OCI-LY1 (cell line): ENCODE data around the gene OGN.

ENCODE experiments used
- H2AFZ ChIP-seq: fragments of 200-600 bp; sonication (generic), shearing (Covaris generic); 2 replicates; pipeline ENCODE4 v1.6.0; 2014; ENCODE audit warnings: antibody characterized with exemption, mild to moderate bottlenecking, low read length
- H3F3A ChIP-seq: fragments of 200-600 bp; sonication (generic), shearing (Covaris generic); 2 replicates; pipeline ENCODE4 v1.6.0; 2014; ENCODE audit warnings: mild to moderate bottlenecking, antibody characterized with exemption, low read length, moderate library complexity; ENCODE audit not compliant: insufficient read depth
- H3K27ac ChIP-seq: fragments of 200-600 bp; sonication (generic); 2 replicates; pipeline ENCODE4 v1.5.1; 2014; ENCODE audit warnings: low read length, mixed run types, mild to moderate bottlenecking, low read depth; ENCODE audit not compliant: poor library complexity, severe bottlenecking
- H3K27me3 ChIP-seq: fragments of 200-600 bp; sonication (generic); 2 replicates; pipeline ENCODE4 v1.6.0; 2014; ENCODE audit warnings: antibody characterized with exemption, mild to moderate bottlenecking, low read length, moderate library complexity; ENCODE audit not compliant: insufficient read depth
- H3K36me3 ChIP-seq: fragments of 200-600 bp; sonication (generic); 2 replicates; pipeline ENCODE4 v1.6.1; 2014; ENCODE audit warnings: mild to moderate bottlenecking, antibody characterized with exemption, low read length, moderate library complexity, mixed read lengths; ENCODE audit not compliant: insufficient read depth
- H3K4me1 ChIP-seq: fragments of 200-600 bp; sonication (generic); 2 replicates; pipeline ENCODE4 v1.5.1; 2014; ENCODE audit warnings: mild to moderate bottlenecking, low read length, moderate library complexity; ENCODE audit not compliant: insufficient read depth, severe bottlenecking
- H3K4me2 ChIP-seq: fragments of 200-600 bp; sonication (generic), shearing (Covaris generic); 2 replicates; pipeline ENCODE4 v1.6.1; 2014; ENCODE audit warnings: low read length
- H3K4me3 ChIP-seq: fragments of 200-600 bp; sonication (generic); 2 replicates; pipeline ENCODE4 v1.5.1; 2014; ENCODE audit warnings: low read length, low read depth, mild to moderate bottlenecking, mixed read lengths; ENCODE audit not compliant: poor library complexity, severe bottlenecking
- H3K79me2 ChIP-seq: fragments of 200-600 bp; shearing (Covaris generic); 2 replicates; pipeline ENCODE4 v1.6.1; 2016; ENCODE audit warnings: mixed run types, low read length, mixed read lengths; ENCODE audit not compliant: insufficient read depth
- H3K9ac ChIP-seq: fragments of 200-600 bp; sonication (generic), shearing (Covaris generic); 2 replicates; pipeline ENCODE4 v1.6.1; 2014; ENCODE audit warnings: mild to moderate bottlenecking, low read length, mixed read lengths
- H3K9me2 ChIP-seq: fragments of 200-600 bp; sonication (generic), shearing (Covaris generic); 2 replicates; pipeline ENCODE4 v1.6.1; 2014; ENCODE audit warnings: low read depth, mild to moderate bottlenecking, low read length, mixed read lengths
- H3K9me3 ChIP-seq: fragments of 200-600 bp; shearing (Covaris generic); 2 replicates; pipeline ENCODE4 v1.6.1; 2014; ENCODE audit warnings: low read length, mixed read lengths
- H4K20me1 ChIP-seq: fragments of 200-600 bp; sonication (generic), shearing (Covaris generic); 2 replicates; pipeline ENCODE4 v1.6.0; 2016; ENCODE audit warnings: mild to moderate bottlenecking, low read length; ENCODE audit not compliant: insufficient read depth
- EZH2 ChIP-seq: fragments of 200-600 bp; sonication (generic), shearing (Covaris generic); IDR thresholded peaks from 2 replicates; pipeline ENCODE4 v1.8.0; 2017; ENCODE audit warnings: borderline replicate concordance, mixed run types, mild to moderate bottlenecking, antibody characterized with exemption, low read length, moderate library complexity, mixed read lengths
- TF ChIP-seq, protein P1 (sequence below): fragments of 200-600 bp; sonication (generic), shearing (Covaris generic); IDR thresholded peaks from 2 replicates; pipeline ENCODE4 v1.5.1; 2017; ENCODE audit warnings: mild to moderate bottlenecking, antibody characterized with exemption, low read length, moderate library complexity, mixed read lengths

Gene OGN

DNA sequence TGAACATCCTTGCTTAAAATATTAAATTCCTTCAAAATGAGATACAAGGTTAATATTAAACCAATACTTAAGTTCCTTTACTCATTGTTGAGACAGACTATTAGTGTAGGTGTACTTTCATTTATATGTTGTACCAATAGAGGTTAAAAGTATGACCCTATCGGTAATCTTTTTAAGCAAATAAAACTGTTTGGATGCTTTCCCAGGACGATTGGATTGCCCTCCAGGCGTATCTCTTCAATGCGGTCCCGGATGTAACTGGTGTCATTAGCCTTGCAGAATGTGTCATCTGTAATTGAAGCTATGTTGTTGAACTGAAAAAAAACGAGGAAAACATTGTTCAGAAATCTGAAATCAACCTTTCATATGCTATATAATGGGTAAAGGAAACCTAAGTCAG is 18.9 kb downstream of the OGN start:
- H2AFZ ChIP-seq: no peak overlapping the region
- H3K27me3 ChIP-seq: no peaks in the 10 kb centered on the region
- H3K36me3 ChIP-seq: 0 out of 2 replicates have a peak, but pooled peaks cover 10% of the 10 kb centered on the region
- no peaks in the 10 kb centered on the region for H3K9me2 ChIP-seq
- TF ChIP-seq EZH2: no peak
- H3K9ac ChIP-seq: no peak overlapping the region
- H3K9me3 ChIP-seq: no peaks in the 10 kb centered on the region
- H3K27ac ChIP-seq: no peak overlapping the region
- no peaks in the 10 kb centered on the region for H3K4me1 ChIP-seq
- H3K4me3 ChIP-seq: no peak overlapping the region
- no peaks in the 10 kb centered on the region for H3F3A ChIP-seq
- H3K4me2 ChIP-seq: no peak overlapping the region
- no peaks in the 10 kb centered on the region for H3K79me2 ChIP-seq
- H4K20me1 ChIP-seq: no peaks in the 10 kb centered on the region

GRCh38 chr9:92385001-92385400 is 19.4 kb downstream of the OGN start:
- H3K27ac ChIP-seq: no peak overlapping the region
- no peaks in the 10 kb centered on the region for H3K4me1 ChIP-seq
- no peaks in the 10 kb centered on the region for H3K27me3 ChIP-seq
- no peaks in the 10 kb centered on the region for H3K9me3 ChIP-seq
- H3F3A ChIP-seq: no peaks in the 10 kb centered on the region
- no peak overlapping the region for H3K9ac ChIP-seq
- H4K20me1 ChIP-seq: no peaks in the 10 kb centered on the region
- no peak overlapping the region for H3K4me3 ChIP-seq
- H3K36me3 ChIP-seq: 0 out of 2 replicates have a peak, but pooled peaks cover 10% of the 10 kb centered on the region
- H3K79me2 ChIP-seq: no peaks in the 10 kb centered on the region
- TF ChIP-seq, protein P1, sequence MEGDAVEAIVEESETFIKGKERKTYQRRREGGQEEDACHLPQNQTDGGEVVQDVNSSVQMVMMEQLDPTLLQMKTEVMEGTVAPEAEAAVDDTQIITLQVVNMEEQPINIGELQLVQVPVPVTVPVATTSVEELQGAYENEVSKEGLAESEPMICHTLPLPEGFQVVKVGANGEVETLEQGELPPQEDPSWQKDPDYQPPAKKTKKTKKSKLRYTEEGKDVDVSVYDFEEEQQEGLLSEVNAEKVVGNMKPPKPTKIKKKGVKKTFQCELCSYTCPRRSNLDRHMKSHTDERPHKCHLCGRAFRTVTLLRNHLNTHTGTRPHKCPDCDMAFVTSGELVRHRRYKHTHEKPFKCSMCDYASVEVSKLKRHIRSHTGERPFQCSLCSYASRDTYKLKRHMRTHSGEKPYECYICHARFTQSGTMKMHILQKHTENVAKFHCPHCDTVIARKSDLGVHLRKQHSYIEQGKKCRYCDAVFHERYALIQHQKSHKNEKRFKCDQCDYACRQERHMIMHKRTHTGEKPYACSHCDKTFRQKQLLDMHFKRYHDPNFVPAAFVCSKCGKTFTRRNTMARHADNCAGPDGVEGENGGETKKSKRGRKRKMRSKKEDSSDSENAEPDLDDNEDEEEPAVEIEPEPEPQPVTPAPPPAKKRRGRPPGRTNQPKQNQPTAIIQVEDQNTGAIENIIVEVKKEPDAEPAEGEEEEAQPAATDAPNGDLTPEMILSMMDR: no peak
- TF ChIP-seq EZH2: no peak
- no peak overlapping the region for H2AFZ ChIP-seq
- no peaks in the 10 kb centered on the region for H3K9me2 ChIP-seq
- no peak overlapping the region for H3K4me2 ChIP-seq

GRCh38 chr9:92384375-92384774 is 20.0 kb downstream of the OGN start:
- Histone ChIP-seq H3F3A (no peaks in the 10 kb centered on the region), H3K9me2 (no peaks in the 10 kb centered on the region), H3K27me3 (no peaks in the 10 kb centered on the region), H3K9me3 (no peaks in the 10 kb centered on the region), H3K36me3 (0 out of 2 replicates have a peak, but pooled peaks cover 10% of the 10 kb centered on the region), H3K4me1 (no peaks in the 10 kb centered on the region), H3K4me2 (no peak overlapping the region), H4K20me1 (no peaks in the 10 kb centered on the region), H3K79me2 (no peaks in the 10 kb centered on the region), H2AFZ (no peak overlapping the region), H3K9ac (no peak overlapping the region), H3K4me3 (no peak overlapping the region), H3K27ac (no peak overlapping the region)
- TF ChIP-seq EZH2: no peak
- TF ChIP-seq, protein P1: no peak

DNA sequence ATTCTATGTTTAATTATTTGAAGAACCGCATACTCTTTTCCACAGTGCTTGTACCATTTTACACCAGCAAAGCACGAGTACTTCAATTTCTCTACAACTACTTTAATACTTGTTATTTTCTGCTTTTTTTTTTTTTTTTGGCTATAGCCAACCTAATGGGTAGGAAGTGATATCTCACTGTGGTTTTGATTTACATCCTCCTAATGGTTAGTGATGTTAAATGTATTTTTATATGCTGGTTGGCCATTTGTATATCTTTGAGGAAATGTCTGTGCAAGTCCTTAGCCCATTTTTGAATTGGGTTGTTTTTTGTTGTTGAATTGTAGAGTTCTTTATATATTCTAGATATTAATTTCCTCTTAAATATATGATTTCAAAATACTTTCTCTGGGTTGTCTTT is 22.6 kb downstream of the OGN start:
- no peak overlapping the region for H2AFZ ChIP-seq
- H3K4me3 ChIP-seq: no peak overlapping the region
- no peaks in the 10 kb centered on the region for H3K9me3 ChIP-seq
- no peaks in the 10 kb centered on the region for H3K9me2 ChIP-seq
- H3K27ac ChIP-seq: no peak overlapping the region
- TF ChIP-seq, protein P1: no peak
- no peak for TF ChIP-seq EZH2
- H3K4me2 ChIP-seq: no peak overlapping the region
- H3K36me3 ChIP-seq: 0 out of 2 replicates have a peak, but pooled peaks cover 10% of the 10 kb centered on the region
- no peaks in the 10 kb centered on the region for H3K79me2 ChIP-seq
- H3F3A ChIP-seq: no peaks in the 10 kb centered on the region
- no peaks in the 10 kb centered on the region for H3K4me1 ChIP-seq
- no peak overlapping the region for H3K9ac ChIP-seq
- H4K20me1 ChIP-seq: no peaks in the 10 kb centered on the region
- no peaks in the 10 kb centered on the region for H3K27me3 ChIP-seq
